ENCODE measurements around the gene SLC26A1.
"Not testable (repeated sequence)": the region's sequence is repeated elsewhere in the genome, so short reads cannot be mapped to it uniquely, and the experiment has no call there.

SLC26A1 gene

DNA sequence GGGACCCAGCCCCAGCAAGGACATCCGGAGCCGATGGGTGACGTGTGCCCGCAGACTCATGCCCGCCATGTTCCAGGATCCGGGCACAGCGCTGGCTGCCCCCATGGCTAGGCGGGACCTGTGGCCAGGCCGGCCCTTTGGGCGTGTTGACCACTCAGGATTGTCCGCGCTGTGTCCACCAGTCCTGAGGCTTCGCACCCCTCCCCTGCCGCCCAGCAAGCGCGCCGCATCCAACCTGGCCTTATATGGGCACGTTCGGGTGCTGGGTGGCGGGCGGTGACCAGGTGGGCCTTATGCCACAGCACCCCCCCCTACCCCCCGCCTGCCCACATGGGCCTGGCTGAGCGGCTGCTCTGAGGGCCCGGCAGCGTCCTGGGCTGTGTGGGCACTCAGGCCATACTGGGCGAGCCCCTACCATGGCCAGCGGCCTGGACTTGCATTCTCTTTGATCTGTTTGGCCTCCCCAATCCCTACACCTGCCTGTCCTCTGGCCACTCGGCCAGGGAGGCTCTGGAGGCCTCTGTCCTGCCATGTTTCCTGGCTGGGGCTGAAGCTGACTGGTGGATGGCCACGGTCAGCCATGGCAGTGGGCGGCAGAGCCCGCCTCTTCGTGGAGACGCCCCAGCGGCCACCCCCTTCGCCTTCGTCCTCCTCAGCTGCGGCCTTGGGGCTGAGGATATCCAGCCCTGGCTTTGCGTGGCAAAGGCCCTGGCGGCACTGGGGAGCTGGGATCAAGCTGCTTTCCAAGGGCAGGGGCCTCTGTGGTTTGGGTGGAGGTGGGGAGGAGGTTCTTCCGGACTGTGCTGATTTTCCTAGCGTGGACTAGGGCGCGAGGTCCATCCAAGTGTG, 20.2 kb upstream of the SLC26A1 start:
- no peak for FAIRE-seq

GRCh38 chr4:1012034-1012739, 19.0 kb upstream of the SLC26A1 start:
- no peak for FAIRE-seq

DNA sequence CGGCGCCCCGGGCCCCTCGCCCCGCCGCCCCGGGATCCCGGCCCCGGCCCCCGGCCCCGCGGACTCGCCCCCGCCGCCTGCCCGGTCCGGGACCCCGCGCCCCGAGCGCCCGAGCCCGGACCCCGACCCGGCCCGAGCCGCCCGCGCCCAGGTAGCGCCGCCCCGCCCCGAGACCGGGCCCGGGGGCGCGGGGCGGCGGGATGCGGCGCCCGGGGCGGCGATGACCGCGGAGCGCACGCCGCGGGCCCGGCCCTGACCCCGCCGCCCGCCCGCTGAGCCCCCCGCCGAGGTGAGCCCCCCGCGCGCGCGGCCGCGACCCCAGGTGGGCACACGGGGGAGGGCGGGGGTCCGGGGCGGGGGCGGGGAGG, 18.4 kb upstream of the SLC26A1 start:
- no peak for FAIRE-seq

GRCh38 chr4:1011022-1011665, 17.9 kb upstream of the SLC26A1 start, which contains the start of gene FGFRL1:
FGFRL1 (plus strand) TSS chr4:1011626; CDS start chr4:1012486, 860 bp downstream.
- no peak for FAIRE-seq

DNA sequence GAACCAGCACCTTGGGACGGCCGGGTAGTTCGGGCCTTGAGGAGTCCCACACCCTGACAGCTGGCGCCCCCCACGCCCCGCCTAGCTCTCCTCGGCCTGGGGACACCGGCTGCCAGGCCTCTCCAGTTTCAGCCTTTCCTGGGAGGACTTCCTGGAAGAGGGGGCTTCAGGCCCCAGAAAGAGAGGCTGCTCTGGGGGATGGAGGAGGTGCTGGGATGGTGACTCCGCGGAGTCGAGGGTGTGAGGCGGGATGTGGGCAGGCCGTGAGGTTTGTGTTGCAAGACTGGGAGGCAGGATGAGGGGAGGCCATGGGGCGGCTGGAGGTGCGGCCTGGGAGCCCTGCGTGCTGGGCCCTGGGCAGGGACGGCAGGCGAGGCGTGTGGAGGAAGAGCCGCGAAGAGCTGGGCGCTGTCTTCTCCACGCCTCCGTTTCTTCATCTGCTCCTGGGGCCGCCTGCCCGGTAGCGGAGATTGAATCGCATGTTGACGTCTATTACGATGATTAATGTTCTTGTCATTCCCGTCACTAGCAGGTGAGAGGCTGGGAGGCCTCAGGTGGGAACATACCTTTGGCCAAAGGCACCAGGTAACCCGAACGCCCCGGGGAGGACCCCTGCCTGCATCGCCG, 17.3 kb upstream of the SLC26A1 start:
- no peak for FAIRE-seq

GRCh38 chr4:1009542-1010394, 16.6 kb upstream of the SLC26A1 start:
- no peak for FAIRE-seq

- FAIRE-seq: no peak
These were observed 15.8 kb upstream of the SLC26A1 start for GRCh38 chr4:1008840-1009541.

DNA sequence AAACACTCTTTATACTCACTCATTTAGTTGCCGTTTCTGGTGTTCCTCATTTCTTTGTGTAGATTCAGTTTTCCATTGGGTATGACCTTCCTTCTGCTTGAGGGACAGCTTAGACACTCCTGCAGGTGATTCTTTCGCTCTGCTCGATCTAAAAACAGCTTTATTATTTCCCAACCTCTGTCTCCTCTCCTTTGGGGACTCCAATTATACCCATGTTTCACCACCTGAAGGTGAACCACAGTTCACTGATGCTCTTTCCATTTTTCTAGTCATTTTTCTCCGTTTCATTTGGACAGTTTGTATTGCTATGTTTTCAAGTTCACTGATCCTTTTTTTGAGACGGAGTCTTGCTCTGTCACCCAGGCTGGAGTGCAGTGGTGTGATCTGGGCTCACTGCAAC, 13.7 kb upstream of the SLC26A1 start:
- no peak for FAIRE-seq

DNA sequence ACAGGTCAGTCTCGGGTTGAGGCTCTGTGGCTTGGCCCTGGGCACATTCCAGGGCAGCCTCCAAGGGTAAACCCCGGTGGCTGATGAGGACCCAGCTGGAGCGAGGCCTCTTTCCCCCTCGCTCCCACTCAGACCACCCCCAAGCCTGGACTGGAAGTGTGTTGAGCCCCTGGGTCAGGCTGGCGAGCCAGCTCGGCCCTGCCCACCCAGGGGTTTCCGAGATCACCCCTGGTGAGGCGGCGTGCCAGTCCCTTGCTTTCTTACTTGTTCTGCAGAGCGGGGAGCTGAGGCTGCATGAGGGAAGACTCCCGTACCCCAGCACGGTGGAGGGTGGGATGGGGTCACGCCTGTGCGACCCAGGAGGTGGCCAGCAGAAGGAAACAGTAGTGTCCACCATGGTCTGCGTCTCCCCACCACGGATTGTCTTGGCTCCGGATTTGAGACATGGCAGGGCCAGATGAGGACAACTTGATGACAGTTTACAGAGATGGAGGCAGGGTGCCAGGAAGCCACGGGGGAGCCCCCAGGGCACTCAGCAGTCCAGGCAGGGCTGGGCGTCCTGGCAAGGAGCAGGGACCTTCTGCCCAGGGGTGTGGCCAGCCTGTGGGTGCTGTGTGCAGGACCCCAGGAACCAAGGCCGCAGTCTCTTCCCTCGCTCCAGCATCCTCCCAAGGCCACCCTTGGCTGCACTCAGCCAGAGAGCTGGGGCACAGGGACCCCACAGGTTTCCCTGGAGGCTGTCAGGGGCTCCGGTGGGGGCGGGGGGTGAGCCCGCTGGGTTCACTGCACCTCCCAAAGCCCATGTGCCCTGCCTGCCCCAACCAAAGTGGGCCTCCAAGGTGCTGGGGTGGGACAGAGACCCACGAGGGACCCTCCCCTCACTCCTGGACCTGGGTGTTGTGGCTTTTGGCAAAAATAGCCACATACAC, 11.6 kb upstream of the SLC26A1 start:
- FAIRE-seq: no peak

- FAIRE-seq: no peak
These were observed 10.8 kb upstream of the SLC26A1 start for GRCh38 chr4:1004071-1004418.

DNA sequence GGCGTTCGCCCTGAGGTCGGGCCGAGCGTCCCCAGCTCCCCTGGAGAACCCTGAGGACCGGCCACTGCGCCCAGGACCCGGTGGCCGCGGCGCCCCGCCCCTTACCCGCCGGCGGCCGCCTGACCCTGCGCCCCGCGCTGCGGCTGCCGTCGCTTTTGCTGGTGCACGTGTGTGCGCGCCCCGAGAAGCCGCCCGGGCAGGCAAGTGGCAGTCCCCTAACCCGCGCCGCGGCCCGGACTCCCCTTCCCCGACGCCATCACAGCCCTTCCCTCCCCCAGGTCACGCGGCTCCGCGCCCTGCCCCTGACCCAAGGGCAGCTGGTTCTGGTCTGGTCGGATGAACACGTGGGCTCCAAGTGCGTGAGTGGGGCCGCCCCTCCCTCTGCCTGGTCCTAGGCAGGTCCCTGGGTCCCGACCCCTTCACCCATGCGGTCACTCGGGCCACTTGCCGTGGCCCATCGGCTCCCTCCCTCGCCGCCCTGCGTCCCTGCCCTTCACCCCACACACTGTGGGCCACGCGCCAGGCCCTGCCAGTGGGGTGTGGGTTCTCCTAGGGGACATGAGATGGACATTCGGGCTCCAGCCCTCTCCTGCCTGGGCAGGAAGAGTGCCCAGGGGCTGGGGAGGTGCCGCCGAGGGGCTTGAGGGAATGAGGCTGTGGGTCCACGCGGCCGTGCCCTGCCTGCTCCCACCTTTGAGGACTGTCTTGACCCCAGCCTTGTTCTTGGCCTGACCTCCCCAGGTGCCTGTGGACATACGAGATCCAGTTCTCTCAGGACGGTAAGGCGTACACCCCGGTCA, 10.3 kb upstream of the SLC26A1 start:
- no peak for FAIRE-seq

GRCh38 chr4:1002631-1003251, 9.5 kb upstream of the SLC26A1 start:
- FAIRE-seq: no peak

- no peak for FAIRE-seq
These were observed 9.0 kb upstream of the SLC26A1 start for GRCh38 chr4:1002131-1002630.

DNA sequence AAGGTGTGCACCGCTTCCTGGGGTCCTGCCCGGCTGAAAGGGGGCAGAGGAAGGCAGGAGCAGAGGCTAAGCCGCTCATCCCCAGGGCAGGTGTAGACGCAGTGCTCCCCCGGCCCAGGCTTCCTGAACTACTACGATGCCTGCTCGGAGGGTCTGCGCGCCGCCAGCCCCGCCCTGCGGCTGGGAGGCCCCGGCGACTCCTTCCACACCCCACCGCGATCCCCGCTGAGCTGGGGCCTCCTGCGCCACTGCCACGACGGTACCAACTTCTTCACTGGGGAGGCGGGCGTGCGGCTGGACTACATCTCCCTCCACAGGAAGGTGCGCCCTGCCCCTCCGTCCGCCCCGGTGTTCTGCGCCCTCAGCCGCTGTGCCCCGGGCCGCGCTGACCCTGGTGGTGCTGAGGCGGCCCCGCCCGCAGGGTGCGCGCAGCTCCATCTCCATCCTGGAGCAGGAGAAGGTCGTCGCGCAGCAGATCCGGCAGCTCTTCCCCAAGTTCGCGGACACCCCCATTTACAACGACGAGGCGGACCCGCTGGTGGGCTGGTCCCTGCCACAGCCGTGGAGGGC, 8.4 kb upstream of the SLC26A1 start:
- FAIRE-seq: no peak

GRCh38 chr4:1000686-1001260, 7.6 kb upstream of the SLC26A1 start:
- FAIRE-seq: no peak

- no peak for FAIRE-seq
These were observed 6.8 kb upstream of the SLC26A1 start for GRCh38 chr4:999882-1000425.

GRCh38 chr4:999240-999863, 6.1 kb upstream of the SLC26A1 start:
- not testable (repeated sequence) for FAIRE-seq

Data from TTC549 (cell line).